ENCODE measurements around the gene HDAC5.
A peak's percentile ranks its signal among the peaks of the same experiment; 100 is the strongest.

Gene HDAC5

GRCh38 chr17:44110823-44111633 lies 12.4 kb downstream of the HDAC5 start (continued):
- 0 out of 2 replicates have a peak, but pooled peaks have one; percentile 64 for TF ChIP-seq HIC1 (tag by site-specific recombination; IDR thresholded peaks at IDR 0.05)
- no peak for TF ChIP-seq ZNF785 (tag by site-specific recombination; IDR thresholded peaks at IDR 0.05)
- no peak for TF ChIP-seq PBX3 (CRISPR knock-in tag; IDR thresholded peaks at IDR 0.05)
- peak; percentile 28; the same call in 1 of the 2 replicates for TF ChIP-seq ZNF639 (tag by site-specific recombination; IDR thresholded peaks at IDR 0.05)
- TF ChIP-seq ZNF391 (tag by site-specific recombination; IDR thresholded peaks at IDR 0.05; ENCODE audit: borderline replicate concordance, low read depth) = peak; percentile 54; the same call in 1 of the 2 replicates
- 0 out of 2 replicates have a peak, but pooled peaks have one; percentile 27 for TF ChIP-seq ZNF843 (tag by site-specific recombination; IDR thresholded peaks at IDR 0.05)
- no peak for TF ChIP-seq EGR2 (tag by site-specific recombination; IDR thresholded peaks at IDR 0.05; ENCODE audit: low read depth)
- TF ChIP-seq ZSCAN30 (tag by site-specific recombination; IDR thresholded peaks at IDR 0.05) = peak; percentile 84; the same call in 1 of the 2 replicates
- peak; percentile 65 for TF ChIP-seq KLF9 (tag by site-specific recombination; IDR thresholded peaks at IDR 0.05; ENCODE audit: low read depth)
- TF ChIP-seq KLF17 (tag by site-specific recombination; IDR thresholded peaks at IDR 0.05) = peak; percentile 89
- no peak for TF ChIP-seq ZNF48 (tag by site-specific recombination; IDR thresholded peaks at IDR 0.05)
- TF ChIP-seq WT1 (tag by site-specific recombination; IDR thresholded peaks at IDR 0.05) = peak; percentile 76
- no peak for TF ChIP-seq INSM2 (tag by site-specific recombination; IDR thresholded peaks at IDR 0.05)
- peak; percentile 50; the same call in 1 of the 2 replicates for TF ChIP-seq ZBTB8A (tag by site-specific recombination; IDR thresholded peaks at IDR 0.05)
- peak; percentile 79 for TF ChIP-seq SP3 (tag by site-specific recombination; IDR thresholded peaks at IDR 0.05)
- TF ChIP-seq ZNF521 (tag by site-specific recombination; IDR thresholded peaks at IDR 0.05) = no peak
- peak; percentile 76 for TF ChIP-seq PRDM10 (tag by site-specific recombination; IDR thresholded peaks at IDR 0.05)
- 0 out of 2 replicates have a peak, but pooled peaks have one; percentile 63 for TF ChIP-seq ZNF24 (tag by site-specific recombination; IDR thresholded peaks at IDR 0.05)
- TF ChIP-seq PRDM4 (tag by site-specific recombination; IDR thresholded peaks at IDR 0.05) = 0 out of 2 replicates have a peak, but pooled peaks have one; percentile 27
- TF ChIP-seq ZNF600 (tag by site-specific recombination; IDR thresholded peaks at IDR 0.05) = peak; percentile 95
- peak; percentile 83 for TF ChIP-seq ZBTB10 (tag by site-specific recombination; IDR thresholded peaks at IDR 0.05)
